ENCODE results near the gene SULT1A2. TPM values are rescaled to one million over a fixed set of nuclear protein-coding genes. Genes with fewer than 3 reads are reported as not detected.

The SULT1A2 gene
- total RNA-seq, 1 experiment from 2014 or later = not detected

- no peaks in the 10 kb centered on the region for H3K27me3 ChIP-seq (ENCODE audit: control insufficient read depth, insufficient read depth, low read length)
- in situ Hi-C loops (cut with HindIII; ENCODE audit: low pct_unique_long_range_greater_than_20kb, low sequenced_read_pairs) = no loop called here
- no peak overlapping the region for H3K27ac ChIP-seq (ENCODE audit: low read length)
- no peak overlapping the region for H3K4me3 ChIP-seq (ENCODE audit: low read depth in 2 of 2, low read length in 2 of 2)
- POLR2A ChIA-PET = interaction anchor here (0.6 kb wide), 1 partner anchor 69 kb away, joined by 7 read pairs; no protein-coding TSS in a partner anchor
- intact Hi-C loops (cut with micrococcal nuclease; ENCODE audit: unreplicated experiment) = no loop called here
- BruUV-seq (replicated peaks) = no TSS peak
- CTCF ChIA-PET = no interaction called here
- no peak for TF ChIP-seq CTCF (IDR thresholded peaks at IDR 0.05)
- TF ChIP-seq TCF7L2 (IDR thresholded peaks at IDR 0.05; ENCODE audit: low read depth, low read length) = no peak
- TF ChIP-seq REST (IDR thresholded peaks at IDR 0.05; ENCODE audit: insufficient read depth in 1 of 2, low read depth in 2 of 2, low read length in 1 of 2) = no peak
- no peak for TF ChIP-seq POLR2AphosphoS5 (IDR thresholded peaks at IDR 0.05; ENCODE audit: low read depth, low read length)
- no peak for TF ChIP-seq SIN3A (IDR thresholded peaks at IDR 0.05; ENCODE audit: borderline replicate concordance, insufficient read depth, low read depth, low read length)
- DNase-seq (ENCODE audit: low read depth, low spot score) (no peak), ATAC-seq (no peak)
- no peaks in the 10 kb centered on the region for H3K36me3 ChIP-seq (ENCODE audit: control insufficient read depth, insufficient read depth, low read length)
- H3K4me1 ChIP-seq (ENCODE audit: control insufficient read depth, insufficient read depth, low read length) = peaks cover 9% of the 10 kb centered on the region; the same call in 1 of the 2 replicates
- no peaks in the 10 kb centered on the region for H3K9me3 ChIP-seq (ENCODE audit: control insufficient read depth, insufficient read depth, low read depth, low read length)
Observed at GRCh38 chr16:28544998-28545397, 51.9 kb downstream of the SULT1A2 start.

- H3K27me3 ChIP-seq (ENCODE audit: control insufficient read depth, insufficient read depth, low read length) = no peaks in the 10 kb centered on the region
- no peaks in the 10 kb centered on the region for H3K9me3 ChIP-seq (ENCODE audit: control insufficient read depth, insufficient read depth, low read depth, low read length)
- no peak for TF ChIP-seq REST (IDR thresholded peaks at IDR 0.05; ENCODE audit: insufficient read depth in 1 of 2, low read depth in 2 of 2, low read length in 1 of 2)
- no peak overlapping the region for H3K27ac ChIP-seq (ENCODE audit: low read length)
- peaks cover 17% of the 10 kb centered on the region; the same call in 1 of the 2 replicates for H3K4me1 ChIP-seq (ENCODE audit: control insufficient read depth, insufficient read depth, low read length)
- H3K36me3 ChIP-seq (ENCODE audit: control insufficient read depth, insufficient read depth, low read length) = no peaks in the 10 kb centered on the region
- no peak for DNase-seq (ENCODE audit: low read depth, low spot score)
- ChIA-PET POLR2A (interaction anchor here (0.5 kb wide), 1 partner anchor 67 kb away, joined by 21 read pairs; the partner anchor contains the start of gene SULT1A1), CTCF (no interaction called here)
- intact Hi-C loops (cut with micrococcal nuclease; ENCODE audit: unreplicated experiment) = no loop called here
- no TSS peak for BruUV-seq (replicated peaks)
- H3K4me3 ChIP-seq (ENCODE audit: low read depth in 2 of 2, low read length in 2 of 2) = no peak overlapping the region
- ATAC-seq = no peak
- in situ Hi-C loops (cut with HindIII; ENCODE audit: low pct_unique_long_range_greater_than_20kb, low sequenced_read_pairs) = no loop called here
Observed at GRCh38 chr16:28543072-28543471, 53.8 kb downstream of the SULT1A2 start.

All from Panc1 (cell line).